Measurements from ENCODE around the gene KIRREL3.

The KIRREL3 gene

GRCh38 chr11:126747315-126747714, 253.3 kb downstream of the KIRREL3 start:
- H3K4me3 ChIP-seq (replicated peaks; ENCODE audit: low read depth, low read length), result no peak overlapping the region
- H3K36me3 ChIP-seq (ENCODE audit: control insufficient read depth, insufficient read depth, low read length), result no peaks in the 10 kb centered on the region
- no peak for DNase-seq (ENCODE audit: extremely low read depth, insufficient read length)
- no peaks in the 10 kb centered on the region; the same call in 1 of the 2 replicates for H3K27me3 ChIP-seq (replicated peaks; ENCODE audit: control insufficient read depth, insufficient read depth, low read length)
- no peak for TF ChIP-seq CTCF (IDR thresholded peaks at IDR 0.05; ENCODE audit: insufficient read depth, low read length, poor library complexity, severe bottlenecking)

- Histone ChIP-seq H3K27me3 (replicated peaks; ENCODE audit: control insufficient read depth, insufficient read depth, low read length) (no peaks in the 10 kb centered on the region; the same call in 1 of the 2 replicates), H3K4me3 (replicated peaks; ENCODE audit: low read depth, low read length) (no peak overlapping the region), H3K36me3 (ENCODE audit: control insufficient read depth, insufficient read depth, low read length) (no peaks in the 10 kb centered on the region)
- DNase-seq (ENCODE audit: extremely low read depth, insufficient read length), result no peak
- TF ChIP-seq CTCF (IDR thresholded peaks at IDR 0.05; ENCODE audit: insufficient read depth, low read length, poor library complexity, severe bottlenecking), result no peak
Measured at GRCh38 chr11:126746443-126746842, 254.1 kb downstream of the KIRREL3 start.

- Histone ChIP-seq H3K4me3 (replicated peaks; ENCODE audit: low read depth, low read length) (no peak overlapping the region), H3K27me3 (replicated peaks; ENCODE audit: control insufficient read depth, insufficient read depth, low read length) (peaks cover 2% of the 10 kb centered on the region), H3K36me3 (ENCODE audit: control insufficient read depth, insufficient read depth, low read length) (no peaks in the 10 kb centered on the region)
- no peak for DNase-seq (ENCODE audit: extremely low read depth, insufficient read length)
- TF ChIP-seq CTCF (IDR thresholded peaks at IDR 0.05; ENCODE audit: insufficient read depth, low read length, poor library complexity, severe bottlenecking), result no peak
Measured at GRCh38 chr11:126744699-126745098, 255.9 kb downstream of the KIRREL3 start.

GRCh38 chr11:126743628-126744027, 256.9 kb downstream of the KIRREL3 start:
- Histone ChIP-seq H3K4me3 (replicated peaks; ENCODE audit: low read depth, low read length) (no peak overlapping the region), H3K36me3 (ENCODE audit: control insufficient read depth, insufficient read depth, low read length) (no peaks in the 10 kb centered on the region), H3K27me3 (replicated peaks; ENCODE audit: control insufficient read depth, insufficient read depth, low read length) (peaks cover 2% of the 10 kb centered on the region)
- no peak for TF ChIP-seq CTCF (IDR thresholded peaks at IDR 0.05; ENCODE audit: insufficient read depth, low read length, poor library complexity, severe bottlenecking)
- no peak for DNase-seq (ENCODE audit: extremely low read depth, insufficient read length)

GRCh38 chr11:126742582-126742981, 258.0 kb downstream of the KIRREL3 start:
- TF ChIP-seq CTCF (IDR thresholded peaks at IDR 0.05; ENCODE audit: insufficient read depth, low read length, poor library complexity, severe bottlenecking), result no peak
- H3K36me3 ChIP-seq (ENCODE audit: control insufficient read depth, insufficient read depth, low read length), result no peaks in the 10 kb centered on the region
- peaks cover 2% of the 10 kb centered on the region for H3K27me3 ChIP-seq (replicated peaks; ENCODE audit: control insufficient read depth, insufficient read depth, low read length)
- H3K4me3 ChIP-seq (replicated peaks; ENCODE audit: low read depth, low read length), result no peak overlapping the region
- no peak for DNase-seq (ENCODE audit: extremely low read depth, insufficient read length)

GRCh38 chr11:126740846-126741245, 259.7 kb downstream of the KIRREL3 start:
- DNase-seq (ENCODE audit: extremely low read depth, insufficient read length), result no peak
- peaks cover 2% of the 10 kb centered on the region for H3K27me3 ChIP-seq (replicated peaks; ENCODE audit: control insufficient read depth, insufficient read depth, low read length)
- TF ChIP-seq CTCF (IDR thresholded peaks at IDR 0.05; ENCODE audit: insufficient read depth, low read length, poor library complexity, severe bottlenecking), result no peak
- H3K36me3 ChIP-seq (ENCODE audit: control insufficient read depth, insufficient read depth, low read length), result no peaks in the 10 kb centered on the region
- no peak overlapping the region for H3K4me3 ChIP-seq (replicated peaks; ENCODE audit: low read depth, low read length)
